Measurements from ENCODE around the gene ENOX1.

Gene ENOX1

DNA sequence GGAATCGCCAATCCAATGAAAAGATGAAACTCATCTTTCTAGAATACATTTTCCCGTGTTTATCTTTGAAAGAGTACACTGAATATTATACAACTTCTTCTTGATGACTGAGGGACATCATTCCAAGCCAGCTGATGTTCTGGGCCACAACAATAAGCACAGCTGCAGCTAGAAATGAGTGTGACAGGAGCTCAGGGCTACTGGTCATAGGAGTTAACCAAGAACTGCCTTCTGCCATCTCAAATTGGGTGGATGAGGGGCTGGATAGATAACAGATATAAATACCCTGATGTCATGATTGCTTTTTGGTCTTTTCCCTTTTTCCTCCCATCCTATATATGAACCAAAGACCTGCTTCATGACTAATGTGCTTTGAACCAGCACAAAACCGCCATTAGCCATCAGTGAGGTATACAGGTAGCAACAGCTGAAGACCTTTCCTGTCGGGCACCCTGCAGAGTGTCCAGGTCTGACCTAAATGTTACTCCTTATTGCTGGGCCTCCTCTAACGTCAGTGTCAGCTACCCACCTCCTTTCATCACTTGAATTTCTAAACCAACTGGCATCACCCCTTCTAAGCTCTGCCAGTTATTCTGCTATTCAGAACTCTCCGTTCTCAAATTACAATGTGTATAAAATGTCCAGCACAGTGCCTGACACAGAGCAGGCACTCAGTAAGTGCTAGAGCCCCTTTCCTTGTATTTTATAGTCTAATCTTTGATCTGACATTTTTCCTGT, 178.2 kb downstream of the ENOX1 start:
- DNase-seq (ENCODE audit: low read depth, low spot score), result no peak

DNA sequence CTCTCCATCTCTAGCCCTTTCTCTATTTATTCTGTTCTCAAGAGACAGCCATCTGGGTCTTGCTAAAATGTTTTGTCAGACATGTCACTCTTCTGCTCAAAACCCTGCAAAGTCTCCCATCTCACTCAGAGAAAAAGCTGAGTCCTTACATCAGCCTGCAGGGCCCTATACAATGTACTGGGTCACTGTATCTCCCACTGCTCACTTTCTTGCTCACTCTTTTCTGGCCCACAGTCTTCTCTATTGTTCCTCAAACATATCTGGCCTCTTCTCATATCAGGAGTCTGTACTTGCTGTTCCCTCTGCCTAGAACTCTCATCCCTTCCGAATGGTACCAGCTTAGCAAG, 189.2 kb downstream of the ENOX1 start:
- DNase-seq (ENCODE audit: low read depth, low spot score), result no peak

DNA sequence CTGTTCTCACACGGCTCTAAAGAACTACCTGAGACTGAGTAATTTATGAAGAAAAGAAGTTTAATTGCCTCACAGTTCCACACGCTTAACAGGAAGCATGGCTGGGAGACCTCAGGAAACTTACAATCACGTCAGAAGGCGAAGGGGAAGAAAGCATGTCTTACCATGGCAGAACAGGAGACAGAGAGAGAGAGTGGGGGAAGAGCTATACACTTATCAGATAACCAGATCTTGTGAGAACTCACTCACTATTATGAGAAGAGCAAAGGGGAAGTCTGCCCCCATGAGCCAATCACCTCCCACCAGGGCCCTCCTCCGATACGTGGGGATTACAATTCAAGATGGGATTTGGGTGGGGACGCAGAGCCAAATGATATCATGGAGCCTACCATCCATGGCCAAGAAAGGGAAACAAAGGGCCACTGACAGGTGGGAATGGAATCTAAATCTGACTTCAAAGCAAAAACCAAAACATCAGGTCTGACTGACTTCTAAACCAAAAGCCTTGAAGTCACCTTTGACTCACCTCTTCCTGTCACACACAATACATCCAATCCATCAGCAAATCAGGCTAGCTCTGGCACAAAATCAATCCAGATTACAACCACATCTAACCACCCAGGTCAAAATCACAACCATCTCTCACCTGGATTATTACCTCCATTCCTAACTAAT, 189.7 kb downstream of the ENOX1 start:
- DNase-seq (ENCODE audit: low read depth, low spot score), result no peak

DNA sequence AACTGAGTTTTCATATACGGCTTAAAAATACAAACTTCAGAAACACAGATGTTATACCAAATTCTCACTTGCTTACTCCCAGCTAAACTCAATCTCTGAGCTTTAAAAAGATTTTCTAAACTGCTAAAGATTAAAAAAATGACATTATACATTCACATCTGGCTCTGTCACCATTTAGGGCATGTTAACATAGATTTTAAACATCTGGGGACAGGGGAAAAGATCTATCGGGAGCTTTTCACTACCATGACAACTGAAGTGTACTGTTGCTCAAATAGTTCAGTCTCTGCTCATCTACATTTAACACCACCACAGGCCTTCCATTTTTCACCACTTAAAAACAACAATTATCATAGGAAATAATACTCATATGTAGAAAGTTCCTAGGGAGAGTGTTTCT, 190.8 kb downstream of the ENOX1 start:
- no peak for DNase-seq (ENCODE audit: low read depth, low spot score)

DNA sequence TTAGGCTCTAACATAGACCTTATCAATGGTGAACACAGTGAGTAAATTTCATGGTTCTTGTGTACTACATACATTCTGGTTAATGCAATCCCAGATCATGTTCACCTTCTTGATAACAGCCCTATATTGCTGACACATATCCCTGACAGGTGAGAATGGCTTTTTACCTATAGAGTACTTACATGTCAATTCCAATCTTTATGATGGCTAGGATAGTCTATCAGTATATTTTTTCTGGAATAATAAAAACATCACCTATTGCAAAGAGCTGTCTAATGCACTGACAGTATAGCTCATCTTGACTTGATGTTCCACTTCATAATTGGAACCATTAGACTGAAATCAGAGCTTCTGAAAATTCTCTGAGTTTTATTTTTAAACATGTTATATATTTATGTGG, 199.4 kb downstream of the ENOX1 start:
- DNase-seq (ENCODE audit: low read depth, low spot score), result no peak

DNA sequence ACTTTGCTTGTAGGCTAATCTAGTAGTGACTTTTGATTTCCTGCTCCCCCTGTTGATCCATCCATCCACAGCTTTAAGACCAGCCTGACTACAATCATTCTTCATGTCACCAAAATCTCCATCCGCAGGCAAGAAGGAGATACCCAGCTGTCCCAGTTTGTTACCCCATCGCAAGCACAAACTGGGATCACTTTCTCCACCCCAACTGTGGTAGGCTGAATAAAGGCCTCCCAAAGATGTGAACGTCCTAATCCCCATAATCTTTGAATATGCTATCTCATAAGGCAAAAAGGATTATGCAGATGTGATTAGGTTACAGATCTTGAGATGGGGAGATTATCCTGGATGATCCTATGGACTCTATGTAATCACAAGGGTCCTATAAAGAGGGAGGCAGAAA, 202.0 kb downstream of the ENOX1 start:
- DNase-seq (ENCODE audit: low read depth, low spot score), result no peak

DNA sequence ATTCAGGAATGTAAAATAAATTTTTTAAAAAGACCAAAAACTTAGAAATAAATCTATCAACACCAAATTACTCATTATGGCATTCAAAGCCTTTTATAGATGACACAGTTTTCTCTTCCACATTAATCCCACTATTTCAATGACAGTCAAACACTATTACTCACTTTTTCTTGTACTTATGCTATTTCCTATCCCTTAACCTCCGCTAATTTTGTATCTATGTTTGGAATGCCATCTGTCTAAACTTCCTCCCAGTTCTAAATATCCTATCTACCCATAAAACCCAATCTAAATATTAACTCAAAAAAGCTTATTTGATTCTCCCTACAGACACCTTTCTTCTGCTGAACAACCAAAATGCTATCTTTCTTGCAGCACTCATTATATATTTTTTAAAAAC, 203.5 kb downstream of the ENOX1 start:
- no peak for DNase-seq (ENCODE audit: low read depth, low spot score)

DNA sequence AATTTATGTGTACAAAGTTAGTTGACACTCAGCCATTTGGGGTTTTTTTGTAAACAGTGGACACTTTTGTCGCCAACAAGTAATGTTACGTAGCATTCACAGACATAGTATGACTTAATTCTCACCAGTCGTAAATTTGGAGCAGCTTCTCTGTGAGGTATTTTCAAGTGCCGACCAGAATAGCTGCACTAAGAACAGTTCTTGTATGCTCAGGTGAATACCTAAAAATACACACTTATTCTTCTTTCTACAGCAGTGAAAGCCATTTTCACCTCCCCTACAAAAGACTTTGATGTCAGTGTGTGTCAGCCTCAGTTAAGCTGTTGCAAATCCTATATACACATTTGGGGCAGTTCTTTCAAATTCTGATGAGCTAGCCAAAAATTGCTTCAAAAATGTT, 206.5 kb downstream of the ENOX1 start:
- DNase-seq (ENCODE audit: low read depth, low spot score), result no peak

DNA sequence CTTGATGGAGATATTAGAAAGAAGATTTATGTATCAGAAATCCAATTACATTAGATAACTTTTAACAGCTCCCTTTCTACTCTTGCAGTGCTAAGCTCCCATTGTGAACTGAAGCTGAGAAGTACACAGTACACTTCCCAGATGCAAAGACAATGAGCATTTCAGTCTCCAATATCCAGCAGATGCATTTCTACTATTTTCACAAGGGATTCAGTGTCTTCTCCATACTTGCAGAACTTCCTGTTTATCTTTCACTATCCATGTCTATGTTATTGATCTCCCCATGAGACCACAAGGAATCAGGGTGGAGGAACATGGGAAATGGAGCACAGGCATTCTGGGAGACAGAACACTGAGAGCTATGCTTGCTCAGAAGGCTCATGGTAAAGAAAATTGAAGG, 207.5 kb downstream of the ENOX1 start:
- no peak for DNase-seq (ENCODE audit: low read depth, low spot score)

DNA sequence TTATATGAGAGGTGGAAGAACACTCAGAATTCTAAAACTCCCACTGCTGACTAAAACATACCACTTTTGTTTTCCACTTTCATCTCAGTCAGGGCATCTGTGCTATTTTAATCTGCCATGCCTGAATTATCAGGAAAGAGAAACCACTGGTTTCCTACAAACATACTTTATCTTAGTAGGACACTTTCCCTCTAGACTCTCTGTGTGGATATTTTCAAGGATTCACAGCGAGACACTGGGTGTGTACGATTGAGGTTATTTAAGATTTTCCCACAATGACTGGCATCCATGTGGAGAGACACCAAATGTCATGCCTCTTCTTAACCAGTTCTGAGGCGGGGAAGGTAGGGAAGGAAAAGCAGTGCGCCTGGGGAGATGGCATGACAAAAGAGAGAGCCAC, 212.2 kb downstream of the ENOX1 start:
- DNase-seq (ENCODE audit: low read depth, low spot score), result no peak

DNA sequence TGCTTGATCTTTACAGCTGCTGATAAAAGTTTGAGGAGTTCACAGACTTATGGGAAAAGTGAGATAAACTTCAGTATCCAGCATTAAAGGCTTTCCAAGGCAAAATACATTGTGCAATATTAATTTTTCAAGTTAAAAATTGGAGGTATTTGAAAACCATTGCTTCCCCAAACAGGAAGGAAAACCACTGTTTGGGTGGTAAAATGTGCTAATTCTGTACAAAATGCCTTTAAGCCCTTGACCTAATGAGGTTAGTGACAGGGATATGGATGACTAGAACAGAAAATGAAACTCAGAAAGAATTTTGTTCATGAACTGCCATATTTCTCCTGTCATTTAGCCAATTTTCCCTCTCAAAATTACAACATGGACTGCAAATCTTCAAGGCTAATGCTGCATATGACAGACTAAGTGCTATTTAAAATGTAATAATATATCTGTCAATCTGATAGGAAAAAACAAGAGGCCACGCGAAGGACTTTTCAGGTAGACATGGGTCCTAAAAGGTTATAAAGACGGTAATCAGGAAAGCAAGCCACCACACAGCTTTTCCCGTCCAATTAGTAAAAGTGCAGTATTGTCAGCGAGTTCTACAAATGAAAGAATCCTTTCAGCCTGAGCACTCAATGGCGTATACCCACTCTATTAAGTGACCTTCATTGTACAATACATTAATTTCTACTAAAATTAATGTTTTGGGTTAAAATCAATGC, 212.8 kb downstream of the ENOX1 start:
- no peak for DNase-seq (ENCODE audit: low read depth, low spot score)

DNA sequence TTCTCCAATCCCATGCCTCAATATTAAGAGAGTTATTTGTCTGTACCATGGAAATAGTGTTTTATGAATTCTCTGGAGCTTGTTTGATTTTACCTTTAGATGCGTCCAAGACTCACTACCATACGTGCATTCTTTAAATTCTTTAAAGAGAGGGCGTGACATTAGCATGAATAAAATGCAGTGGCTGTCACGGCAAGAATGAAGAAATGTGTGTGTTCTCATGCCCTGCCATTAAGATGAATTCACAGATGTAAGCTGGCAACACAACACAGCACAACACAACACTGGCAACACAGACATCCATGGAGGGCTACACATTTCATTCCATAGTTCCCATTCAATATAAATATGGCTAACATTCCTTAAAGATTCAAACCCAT, 213.4 kb downstream of the ENOX1 start:
- DNase-seq (ENCODE audit: low read depth, low spot score), result peak; percentile 3

DNA sequence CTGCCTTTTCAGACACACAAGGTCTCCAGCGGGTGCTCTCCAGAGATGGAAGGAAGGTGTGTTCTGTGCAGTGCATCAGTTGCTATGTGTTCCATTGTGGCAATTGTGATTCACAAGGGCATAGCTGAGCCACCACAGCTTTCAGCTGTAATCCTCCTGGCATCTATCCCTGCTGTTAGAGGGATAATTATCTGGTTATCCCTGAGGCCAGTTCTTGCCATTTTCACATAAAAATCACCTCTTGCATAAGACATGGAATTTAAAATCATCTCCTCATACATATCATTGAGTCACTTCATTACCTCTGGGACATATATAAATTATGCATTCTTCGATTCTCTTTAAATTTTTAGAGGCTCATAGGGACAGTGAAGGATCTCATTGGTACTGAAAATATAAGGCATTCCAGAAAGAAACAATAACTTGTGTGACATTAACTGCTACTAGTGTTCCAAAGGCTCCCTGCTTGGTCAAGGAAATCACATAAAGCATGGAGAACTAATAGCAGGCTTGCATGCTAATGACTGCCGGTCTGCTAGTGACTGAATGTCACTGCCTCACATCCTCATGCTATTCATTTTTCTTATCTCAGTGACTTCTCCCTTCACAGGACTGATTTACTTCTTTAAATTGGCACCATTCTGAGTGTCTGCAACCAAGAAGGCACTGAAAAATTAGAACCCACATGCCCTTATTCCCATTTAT, 214.0 kb downstream of the ENOX1 start:
- DNase-seq (ENCODE audit: low read depth, low spot score), result no peak

DNA sequence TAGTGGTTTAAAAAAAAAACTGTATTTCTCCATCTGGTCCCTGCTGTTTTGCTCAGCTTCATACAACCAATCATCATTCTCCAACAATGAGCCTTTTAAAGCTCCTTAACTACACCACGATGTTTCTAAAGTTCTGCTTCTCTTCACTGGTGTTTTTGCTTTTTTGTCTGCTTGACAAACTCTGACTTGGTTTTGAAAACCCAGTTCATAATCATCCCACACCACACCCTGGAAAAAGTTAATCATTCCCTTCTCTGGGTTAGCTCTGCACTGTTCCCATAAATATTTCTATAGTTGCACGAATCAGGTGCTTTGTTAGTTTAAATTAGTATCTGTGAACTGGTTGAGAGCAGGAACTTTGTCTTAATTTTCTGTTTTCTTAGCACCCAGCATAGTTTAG, 217.1 kb downstream of the ENOX1 start:
- no peak for DNase-seq (ENCODE audit: low read depth, low spot score)

DNA sequence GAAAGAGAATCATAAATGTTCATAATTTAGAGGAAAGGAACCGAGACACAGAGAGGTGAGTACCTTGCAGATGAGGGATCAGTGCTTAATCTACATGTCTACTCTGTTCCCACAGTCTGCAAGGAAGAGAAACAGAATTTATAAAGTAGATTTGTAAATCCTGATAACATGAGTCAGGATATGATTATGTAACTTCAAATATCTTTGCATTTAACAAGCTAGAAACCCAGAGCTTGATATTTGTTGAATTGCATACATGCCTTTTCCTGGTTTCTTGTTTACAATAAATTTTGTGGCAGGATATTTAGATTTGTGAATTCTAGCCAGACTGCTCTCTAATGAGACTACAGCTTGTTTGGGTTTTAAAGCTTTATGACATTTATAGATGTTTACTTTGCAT, 219.2 kb downstream of the ENOX1 start:
- no peak for DNase-seq (ENCODE audit: low read depth, low spot score)

DNA sequence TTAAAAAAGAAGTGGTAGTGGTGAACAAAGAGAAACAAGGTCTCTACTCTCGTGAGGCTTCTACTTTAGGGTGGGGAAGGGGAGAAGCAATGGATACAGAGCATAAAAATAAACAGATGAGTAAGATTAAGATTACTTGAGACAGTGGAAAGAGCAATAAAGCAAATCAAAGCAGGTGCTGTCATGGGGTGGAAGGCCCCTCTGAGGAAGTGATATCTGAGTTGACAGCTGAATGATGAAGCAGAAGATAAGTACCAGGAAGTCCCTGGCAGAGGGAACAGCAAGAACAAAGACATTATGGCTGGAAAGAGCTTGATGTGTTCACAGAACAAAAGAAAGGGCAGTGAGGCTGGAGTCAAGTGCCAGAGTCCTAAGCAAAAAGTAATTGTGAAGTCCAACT, 221.8 kb downstream of the ENOX1 start:
- DNase-seq (ENCODE audit: low read depth, low spot score), result no peak

DNA sequence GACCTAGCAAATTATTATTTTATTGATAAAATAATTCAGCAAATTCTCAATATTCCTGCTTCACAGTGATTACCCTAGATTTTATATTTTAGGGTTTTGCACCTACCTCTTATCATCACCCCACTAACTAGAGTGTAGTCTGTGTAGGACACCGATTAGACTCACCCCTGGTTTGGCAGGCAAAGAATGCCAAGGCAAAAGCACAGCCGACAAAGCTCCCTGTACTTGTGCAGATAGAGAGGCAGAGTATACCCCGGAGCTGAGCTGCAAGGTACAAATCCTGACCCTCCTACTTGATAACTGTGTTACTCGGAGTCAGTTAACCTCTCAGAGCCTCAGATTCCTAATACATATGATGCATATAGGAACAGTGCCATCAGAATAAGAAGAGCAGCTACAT, 225.7 kb downstream of the ENOX1 start:
- DNase-seq (ENCODE audit: low read depth, low spot score), result no peak

DNA sequence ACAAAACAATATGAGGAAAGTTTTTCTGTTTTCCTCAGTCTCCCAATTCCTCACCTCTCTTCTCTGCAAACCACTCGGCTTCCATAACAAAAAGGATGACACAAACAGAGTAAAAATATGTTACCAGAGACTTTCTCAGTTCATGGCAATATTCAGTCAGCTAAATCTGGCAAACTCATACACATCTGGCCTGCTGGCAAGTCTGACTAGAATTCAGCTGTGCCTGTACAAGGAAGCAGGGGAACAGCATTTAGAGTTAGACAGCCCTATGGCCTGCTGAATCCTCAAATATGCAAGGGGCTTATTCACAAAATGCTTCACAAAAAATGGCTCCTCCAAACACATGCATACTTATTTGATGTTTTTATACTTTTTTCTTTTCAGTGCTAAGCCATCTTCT, 227.8 kb downstream of the ENOX1 start:
- DNase-seq (ENCODE audit: low read depth, low spot score), result no peak

DNA sequence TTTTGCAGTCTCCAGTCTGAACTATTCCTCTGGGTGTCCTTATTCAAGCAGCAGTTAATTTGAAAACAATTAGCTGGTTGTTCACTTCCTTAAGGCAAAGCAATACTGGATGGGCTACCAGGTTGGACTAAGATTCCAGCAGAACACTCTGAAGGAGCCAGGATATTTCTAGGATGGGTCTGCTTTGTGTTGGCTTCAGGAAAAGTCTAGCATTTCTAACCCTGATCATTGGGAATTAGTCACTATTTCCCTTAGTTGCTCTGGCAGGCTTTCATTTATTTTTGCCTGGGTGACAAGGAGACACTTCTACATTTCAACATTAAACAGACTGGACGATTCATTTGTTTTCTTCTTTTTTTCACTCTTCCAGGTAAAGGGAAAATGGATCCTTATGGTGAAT, 228.4 kb downstream of the ENOX1 start:
- DNase-seq (ENCODE audit: low read depth, low spot score), result no peak

DNA sequence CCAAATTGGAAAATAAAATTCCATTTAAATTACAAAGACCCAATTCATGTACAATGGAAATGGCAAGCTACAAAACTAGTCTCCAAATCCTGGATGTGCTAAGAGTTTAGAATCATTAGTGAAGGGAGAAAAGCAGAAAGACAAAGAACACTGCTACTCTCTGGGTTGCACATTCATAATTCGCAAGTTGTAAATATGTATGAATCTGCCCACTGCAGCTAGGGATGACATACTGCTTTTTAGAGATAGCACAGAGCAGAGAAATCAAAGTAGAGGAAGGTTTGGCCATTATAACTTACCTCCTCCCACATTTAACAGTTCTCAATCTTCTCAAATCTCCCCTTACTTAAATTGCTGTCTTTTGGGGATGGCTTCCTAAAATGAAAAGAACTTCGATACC, 231.1 kb downstream of the ENOX1 start:
- DNase-seq (ENCODE audit: low read depth, low spot score), result no peak

DNA sequence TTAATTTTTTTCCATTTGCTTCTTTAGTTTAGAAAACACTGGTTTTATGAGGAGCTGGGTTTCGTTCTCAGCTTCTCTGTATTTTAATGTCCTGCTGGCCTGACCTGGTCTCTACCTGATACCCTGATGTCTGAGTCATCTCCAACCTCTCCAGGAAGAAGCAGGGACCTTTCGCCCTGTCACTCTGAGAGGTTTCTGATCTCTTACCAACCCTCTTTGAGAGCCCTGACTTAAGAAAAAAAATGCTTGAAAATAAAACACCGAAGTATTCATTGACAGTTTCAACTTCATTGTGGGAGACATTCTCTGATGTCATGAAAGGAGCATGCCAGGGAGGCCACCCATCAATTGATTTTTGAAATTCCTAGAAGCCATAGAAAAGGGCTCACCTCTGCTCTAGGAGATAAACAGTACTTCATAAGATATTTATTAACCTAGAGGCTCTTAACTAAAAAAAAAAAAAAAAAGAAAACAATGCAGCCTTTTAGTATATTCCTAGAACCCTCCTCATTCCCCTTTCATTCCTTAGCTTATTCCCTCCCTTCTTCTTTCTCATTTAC, 234.8 kb downstream of the ENOX1 start:
- DNase-seq (ENCODE audit: low read depth, low spot score), result no peak

DNA sequence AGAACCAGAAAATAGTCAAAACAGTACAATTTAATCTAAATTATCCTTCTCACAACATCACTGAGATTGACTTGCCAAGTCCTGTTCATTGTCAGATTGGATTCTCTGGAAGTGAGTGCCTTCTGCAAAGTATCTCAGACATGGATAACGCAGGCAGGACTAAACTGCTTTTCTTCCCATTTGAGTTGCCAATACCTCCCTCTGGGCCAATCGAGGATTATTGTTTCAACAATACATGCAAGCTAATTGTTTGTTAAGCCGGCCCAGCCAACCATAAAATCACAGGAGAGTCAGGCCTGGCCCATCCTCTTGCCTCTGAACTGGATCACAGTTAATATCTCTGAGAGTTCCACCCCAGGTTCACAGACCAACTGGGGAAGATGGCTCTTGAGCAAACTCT, 240.0 kb downstream of the ENOX1 start:
- no peak for DNase-seq (ENCODE audit: low read depth, low spot score)

Data from iPS DF 19.7 (cell line).